Ovary (tissue), 3 donors: ENCODE data around the gene FGFBP1.

Experiments
- CTCF ChIP-seq, 3 donors: fragments of 450-650 bp in 2 of 3; fragments of 200-600 bp in 1 of 3; IDR thresholded peaks; one replicate each; pipeline versions ENCODE4 v1.5.1 to v1.8.0; 2016 to 2022; ENCODE audit warnings: antibody characterized with exemption in 3 of 3, mild to moderate bottlenecking in 1 of 3
- POLR2A ChIP-seq: fragments of 450-650 bp; IDR thresholded peaks from one replicate; pipeline ENCODE4 v1.6.1; 2017; ENCODE audit warnings: antibody characterized with exemption, mild to moderate bottlenecking, moderate library complexity
- donor health status: DM: no; HTN: no; CAD: no.

DNA sequence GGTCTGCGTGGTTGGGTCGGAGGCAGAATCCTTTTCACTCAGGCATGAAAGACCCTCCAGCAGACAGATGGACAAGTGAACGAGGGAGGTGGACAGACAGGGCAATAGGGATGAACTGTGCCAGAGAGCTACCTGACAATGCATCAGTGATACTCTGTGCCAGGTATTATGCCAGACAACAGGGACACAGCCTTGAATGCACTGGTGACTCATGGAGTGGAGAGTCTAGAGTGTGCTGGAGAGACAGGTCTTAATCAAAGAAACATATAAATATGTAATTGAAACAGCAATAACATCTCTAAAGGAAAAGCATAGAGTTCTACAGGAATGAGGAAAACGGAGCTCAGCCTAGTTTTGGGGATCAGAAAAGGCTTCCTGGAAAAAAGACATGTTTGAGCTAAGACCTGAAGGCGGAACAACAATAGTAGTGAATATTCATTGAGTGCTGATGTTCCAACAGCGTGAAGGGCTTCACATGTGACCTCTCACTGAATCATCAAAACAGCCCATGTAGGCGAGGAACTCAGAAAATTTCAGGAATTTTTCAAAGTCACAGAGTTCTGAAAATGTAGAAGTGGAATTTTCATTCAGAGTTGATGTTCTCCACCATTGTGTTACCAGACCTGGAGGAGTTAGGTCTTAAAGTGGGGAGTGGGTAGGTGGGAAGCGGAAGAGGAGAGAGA, 44.4 kb upstream of the FGFBP1 start:
- TF ChIP-seq CTCF (IDR thresholded peaks at IDR 0.05) (no peak), POLR2A (no peak)
